Non-pigmented ciliary epithelial cell (primary cell): ENCODE results near the gene ERAL1.
"Not testable (repeated sequence)": the region's sequence is repeated elsewhere in the genome, so short reads cannot be mapped to it uniquely, and the experiment has no call there.

Experiments
- DNase-seq: peaks from one replicate; pipeline ENCODE4 v3.0.0-alpha.2; 2010; ENCODE audit warnings: low read depth

ERAL1 gene

DNA sequence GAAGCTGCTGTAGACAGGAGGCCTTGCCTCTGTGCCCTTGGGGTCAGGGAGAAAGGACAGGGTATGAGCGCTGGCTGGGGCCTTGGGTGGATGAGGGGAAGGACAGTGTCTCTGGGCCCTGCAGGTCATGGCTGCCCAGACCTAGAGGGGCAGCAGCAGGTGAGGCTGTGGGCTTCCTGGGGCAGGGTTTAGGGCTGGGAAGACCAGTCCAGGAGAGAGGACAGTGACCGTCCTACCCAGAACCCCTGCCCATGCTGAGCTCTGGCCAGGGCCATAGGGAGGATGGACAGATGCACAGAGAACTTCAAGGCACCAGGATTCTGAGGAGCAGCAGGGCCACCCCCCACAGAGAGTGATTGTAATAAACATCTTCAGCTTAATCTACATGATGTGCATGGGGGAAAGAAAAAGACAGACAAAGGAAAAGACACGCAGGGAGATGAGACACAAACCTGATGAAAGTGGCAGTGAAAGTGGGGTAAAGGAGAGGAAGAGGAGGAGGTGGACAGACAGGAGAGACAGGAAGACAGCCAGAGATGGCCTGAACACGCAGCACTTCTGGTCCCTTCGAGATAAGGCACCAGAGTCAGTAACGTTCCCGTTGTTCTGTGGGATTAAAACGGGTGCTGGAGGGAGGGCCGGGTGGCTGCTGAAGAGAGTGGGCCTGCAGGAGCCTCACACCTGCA, 25.2 kb downstream of the ERAL1 start:
- no peak for DNase-seq

DNA sequence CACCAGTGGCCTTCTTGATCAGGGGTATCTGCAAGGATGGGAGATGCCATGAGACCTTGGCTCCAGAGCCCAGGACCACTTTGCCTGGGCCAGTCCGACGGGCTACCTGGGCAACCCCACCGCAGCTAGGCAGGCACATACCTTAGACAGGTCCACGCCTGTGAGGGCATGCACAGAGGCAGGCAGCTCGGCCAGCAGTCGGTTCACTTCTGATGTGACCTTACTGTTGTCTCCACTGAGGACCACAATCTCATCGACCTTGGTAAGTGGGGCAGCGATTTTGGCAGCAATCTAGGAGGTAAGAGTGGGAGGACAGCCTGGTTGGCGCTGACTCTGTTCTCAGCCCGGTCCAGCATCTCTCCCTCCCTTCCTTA, 25.7 kb downstream of the ERAL1 start:
- DNase-seq: no peak

DNA sequence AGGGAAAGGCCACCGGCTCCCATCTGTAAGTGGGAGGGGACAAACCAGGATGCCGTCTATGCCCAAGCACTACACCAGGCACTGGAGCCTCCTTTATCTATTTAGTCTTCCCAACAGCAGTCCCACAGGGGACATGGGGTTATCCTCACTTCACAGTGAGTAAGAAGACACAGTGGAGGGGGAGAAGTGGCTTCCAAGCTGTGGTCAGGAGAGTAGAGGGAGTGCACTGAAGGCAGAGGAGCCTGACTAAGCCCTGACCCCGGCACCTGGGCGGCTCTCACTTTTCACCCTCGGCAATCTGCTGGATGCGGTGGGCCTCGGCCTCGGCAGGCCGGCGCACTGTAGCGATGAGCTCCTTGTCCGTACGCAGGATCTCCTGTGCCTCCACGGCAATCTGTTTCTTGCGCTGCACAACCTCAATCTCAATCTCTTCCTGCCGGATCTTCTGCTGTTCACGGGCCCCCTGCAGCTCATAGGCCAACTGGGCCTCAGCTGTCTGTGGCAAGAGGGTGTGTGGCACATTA, 26.8 kb downstream of the ERAL1 start:
- DNase-seq: no peak

DNA sequence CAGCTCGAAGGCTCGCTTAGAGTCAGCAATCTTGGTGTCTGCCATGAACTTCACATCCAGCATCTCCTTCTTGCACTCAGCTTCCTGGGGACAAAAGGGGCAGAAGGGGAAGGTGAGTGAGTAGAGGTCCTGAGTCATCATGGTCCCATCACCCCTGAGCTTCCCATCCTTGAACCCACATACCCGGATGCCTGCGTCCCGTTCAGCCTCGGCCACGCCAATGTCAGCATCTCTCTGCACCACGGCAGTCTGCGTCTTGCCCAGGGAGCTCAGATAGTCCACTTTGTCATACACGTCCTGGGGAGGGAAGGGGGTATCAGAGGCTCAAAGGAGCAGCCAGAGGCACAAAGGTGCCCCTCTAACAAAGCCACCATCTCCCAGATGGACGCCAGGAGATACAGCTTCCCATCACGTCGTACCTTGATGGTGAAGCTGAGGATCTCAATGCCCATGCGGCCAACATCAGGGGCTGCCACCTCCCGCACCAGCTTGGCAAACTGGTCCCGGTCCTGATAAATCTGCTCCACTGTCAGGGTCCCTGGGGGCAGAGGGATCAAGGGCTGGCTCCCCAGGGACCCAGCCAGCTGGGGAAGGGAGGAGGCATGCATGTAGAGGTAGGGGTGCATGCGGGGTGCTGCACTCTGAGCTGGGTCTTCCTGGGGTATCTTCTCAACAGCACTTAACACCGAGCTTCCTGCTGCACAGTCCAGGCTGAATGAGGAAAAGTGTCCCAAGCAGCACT, 27.5 kb downstream of the ERAL1 start:
- no peak for DNase-seq

DNA sequence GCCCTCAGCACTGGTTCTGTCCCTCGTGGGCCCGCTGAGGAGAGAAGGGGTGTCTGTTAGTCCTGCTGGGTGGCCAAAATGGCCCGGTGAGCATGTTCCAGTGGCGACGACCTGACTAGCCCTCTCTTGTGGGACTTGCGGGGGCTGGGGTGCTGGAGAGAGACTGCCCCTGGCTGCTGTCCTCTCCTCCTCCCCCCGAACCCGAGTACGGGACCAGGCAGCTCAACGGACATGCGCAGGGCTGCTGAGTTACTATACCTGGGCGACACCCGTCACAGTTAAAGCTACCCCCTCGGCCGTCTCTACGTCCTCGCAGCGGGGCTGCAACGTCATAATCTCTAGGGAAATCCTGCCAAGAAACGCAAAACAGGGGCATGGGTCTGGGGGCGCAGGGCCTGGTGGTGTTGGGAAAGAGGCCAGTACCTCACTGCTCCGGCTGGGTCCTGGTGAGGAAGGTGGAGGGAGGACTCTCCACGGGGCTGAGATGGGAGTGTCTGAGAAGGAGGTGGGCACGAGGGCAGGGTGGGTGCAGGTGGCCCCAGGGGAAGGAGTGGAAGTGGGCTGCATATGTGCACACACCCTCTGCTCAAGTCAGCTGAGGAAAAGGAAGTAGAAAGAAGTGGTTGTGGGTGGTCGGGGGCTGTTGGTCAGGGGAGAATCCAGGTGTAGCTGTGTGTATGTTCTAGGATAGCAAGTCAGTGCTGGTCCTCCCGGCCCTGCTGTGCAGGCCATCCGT, 29.3 kb downstream of the ERAL1 start:
- no peak for DNase-seq

DNA sequence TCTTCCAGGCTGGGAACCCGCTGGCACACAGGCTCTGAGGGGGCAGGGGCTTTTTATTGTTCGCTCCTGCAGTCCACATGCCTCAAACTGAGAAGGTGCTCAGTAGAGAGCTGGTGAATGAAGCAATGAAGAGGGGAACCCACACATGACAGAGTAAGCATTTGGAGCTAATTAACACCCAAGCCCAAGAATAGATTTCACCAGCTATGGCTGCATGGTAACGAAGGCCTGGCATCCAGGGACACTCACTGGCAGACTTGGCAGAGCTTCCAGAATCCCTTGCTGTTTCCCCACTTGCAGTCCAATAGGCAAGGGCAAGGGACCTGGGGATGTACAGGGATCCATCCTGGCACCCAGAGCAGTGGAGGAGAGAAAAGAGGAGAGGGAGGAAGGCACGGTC, 30.5 kb downstream of the ERAL1 start:
- no peak for DNase-seq

DNA sequence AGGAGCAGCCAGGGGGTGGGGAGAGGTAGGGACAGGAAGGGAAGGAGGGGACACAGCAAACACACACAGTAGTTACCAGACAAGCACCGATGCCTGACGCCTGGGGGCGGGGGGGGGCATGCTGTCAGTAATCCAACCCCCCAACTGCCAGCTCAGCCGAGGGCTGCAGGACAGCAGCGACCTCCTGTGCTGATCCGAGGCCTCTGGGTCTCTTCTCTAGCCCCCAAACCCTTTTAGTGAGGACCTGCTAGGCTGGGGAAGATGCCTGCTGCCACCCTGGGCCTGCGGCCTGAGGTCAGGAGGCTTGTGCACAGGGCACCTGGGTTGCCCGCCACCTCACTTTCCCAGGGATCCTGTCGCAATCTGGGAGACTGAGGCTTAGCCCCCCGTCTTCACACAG, 31.1 kb downstream of the ERAL1 start:
- DNase-seq: no peak

DNA sequence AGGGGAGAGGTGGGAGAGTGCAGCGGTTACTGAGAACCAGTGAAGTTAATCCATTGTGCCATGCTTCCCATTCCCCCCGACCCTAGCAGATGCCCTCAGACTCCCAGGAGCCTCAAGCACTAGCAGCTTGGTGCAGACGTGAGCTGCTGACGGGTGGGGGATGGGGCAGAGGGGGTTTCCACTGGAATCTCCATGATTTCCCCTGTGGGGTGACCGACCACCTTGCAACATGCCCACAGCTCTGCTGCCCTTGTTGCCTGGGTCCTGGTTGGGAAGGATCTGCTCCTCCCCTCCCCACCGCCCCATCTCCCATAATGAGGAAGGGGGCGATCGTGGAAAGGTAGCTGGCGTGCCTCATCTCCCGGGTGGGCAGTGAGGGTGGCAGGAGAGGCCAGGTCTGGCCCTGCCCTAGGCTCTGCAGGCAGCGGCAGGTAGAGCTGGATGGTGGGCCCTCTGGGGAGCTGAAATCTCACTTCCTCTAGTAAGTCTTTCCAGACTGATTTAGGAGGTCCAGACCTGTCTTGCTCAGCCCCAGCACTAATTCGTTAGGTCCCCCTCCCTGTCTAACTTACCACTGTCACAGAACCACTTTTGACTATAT, 33.2 kb downstream of the ERAL1 start:
- no peak for DNase-seq

DNA sequence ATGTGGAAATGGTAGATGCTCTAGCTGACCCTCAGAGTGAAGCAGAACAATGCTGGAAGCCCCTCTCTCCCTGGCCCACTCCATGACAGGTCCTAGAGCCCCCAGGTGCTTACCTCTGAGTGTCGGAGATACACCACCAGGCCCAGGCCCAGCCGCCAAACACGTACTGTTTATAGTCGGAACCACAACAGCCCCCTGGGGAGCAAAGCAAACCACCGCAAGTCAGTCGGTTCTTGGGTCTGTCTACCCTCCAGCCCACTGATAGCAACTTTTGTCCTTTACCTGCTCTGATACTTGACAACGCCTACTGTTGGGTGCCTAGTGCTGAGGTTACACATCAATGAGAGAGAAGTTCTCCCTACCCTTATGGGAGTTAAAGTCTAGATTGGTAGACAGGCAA, 34.0 kb downstream of the ERAL1 start:
- no peak for DNase-seq

DNA sequence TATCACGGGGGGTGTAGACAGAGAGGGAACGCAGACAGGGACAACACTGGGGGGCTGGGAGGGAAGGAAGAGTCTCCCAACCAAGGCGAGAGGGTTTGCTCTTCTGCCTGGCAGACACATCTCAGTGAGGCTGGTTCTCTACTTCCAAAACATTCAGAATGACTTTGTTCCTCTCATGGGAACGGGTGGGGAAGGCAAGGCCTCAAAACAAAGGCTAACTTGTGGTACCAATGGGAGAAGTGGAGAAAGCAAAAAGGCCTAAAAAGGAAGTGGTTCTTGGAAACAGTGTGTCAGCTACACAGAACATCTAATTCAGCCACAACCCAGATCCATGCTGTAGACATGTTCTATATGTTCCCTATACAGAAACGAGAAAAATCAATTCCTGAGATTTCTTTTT, 35.2 kb downstream of the ERAL1 start:
- no peak for DNase-seq

DNA sequence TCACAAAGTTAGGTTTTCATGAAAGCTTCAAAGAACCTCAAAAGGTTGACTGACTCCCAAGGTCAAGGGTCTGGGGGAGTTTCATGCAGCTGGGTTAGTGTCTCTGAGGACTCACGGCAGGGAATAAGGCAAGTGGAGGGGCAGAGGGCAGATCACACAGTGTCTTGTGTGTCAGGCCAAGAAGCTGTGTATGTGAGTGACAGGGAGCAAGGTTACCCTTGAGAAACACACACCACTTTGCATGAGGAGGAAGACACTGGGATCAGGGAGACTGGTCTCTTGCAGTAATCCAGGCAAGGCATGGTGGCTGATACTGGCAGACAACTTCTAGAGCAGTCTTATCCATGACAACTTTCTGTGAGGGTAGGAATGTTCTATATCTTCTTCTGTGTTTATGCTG, 36.4 kb downstream of the ERAL1 start:
- no peak for DNase-seq

DNA sequence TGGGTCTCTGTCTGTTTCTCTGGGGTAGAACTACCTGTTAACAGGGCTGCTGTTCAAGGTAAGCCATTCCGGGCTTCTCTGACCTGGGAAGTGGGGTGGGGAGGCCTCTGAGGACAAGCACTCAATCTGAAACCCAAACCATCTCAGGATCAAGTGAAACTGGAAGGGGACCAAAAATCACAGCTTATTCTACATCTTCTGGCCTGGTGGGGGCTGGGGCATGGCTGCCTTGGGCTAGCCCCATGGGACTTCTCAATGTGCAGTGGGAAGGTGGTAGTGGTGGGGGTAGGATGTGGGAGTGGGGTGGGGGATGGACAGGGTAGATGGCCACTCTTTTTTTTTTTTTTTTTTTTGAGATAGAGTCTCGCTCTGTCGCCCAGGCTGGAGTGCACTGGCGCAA, 37.2 kb downstream of the ERAL1 start:
- DNase-seq: no peak

DNA sequence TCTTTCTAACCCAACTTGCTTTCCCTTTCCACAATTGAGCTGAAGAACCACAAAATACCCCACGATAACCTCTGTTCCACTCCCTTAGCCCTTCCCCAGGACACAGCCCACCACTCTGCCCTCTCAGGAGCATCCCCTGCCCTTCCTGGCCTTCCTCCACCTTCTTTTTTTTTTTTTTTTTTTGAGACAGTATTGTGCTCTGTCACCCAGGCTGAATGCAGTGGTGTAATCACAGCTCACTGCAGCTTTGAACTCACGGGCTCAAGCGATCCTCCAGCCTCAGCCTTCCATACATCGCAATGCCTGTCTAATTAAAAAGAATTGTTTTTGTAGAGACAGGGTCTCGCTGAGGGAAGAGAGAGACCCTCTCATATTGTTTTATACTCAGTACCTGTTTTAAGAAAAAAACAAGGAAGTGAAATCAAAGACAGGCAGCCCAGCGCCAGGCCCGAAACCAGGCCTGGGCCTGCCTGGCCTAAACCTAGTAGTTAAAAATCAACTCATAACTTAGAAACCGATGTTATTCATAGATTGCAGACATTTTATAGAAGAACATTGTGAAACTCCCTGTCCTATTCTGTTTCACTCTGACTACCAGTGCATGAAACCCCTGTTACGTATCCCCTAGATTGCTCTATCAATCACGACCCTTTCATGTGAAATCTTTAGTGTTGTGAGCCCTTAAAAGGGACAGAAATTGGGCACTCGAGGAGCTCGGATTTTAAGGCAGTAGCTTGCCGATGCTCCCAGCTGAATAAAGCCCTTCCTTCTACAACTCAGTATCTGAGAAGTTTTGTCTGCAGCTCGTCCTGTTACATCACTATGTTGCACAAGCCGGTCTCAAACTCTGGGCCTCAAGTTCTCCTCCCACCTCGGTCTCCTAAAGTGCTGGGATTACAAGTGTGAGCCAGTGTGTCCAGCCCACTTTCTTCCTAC, 38.7 kb downstream of the ERAL1 start:
- DNase-seq: not testable (repeated sequence)

DNA sequence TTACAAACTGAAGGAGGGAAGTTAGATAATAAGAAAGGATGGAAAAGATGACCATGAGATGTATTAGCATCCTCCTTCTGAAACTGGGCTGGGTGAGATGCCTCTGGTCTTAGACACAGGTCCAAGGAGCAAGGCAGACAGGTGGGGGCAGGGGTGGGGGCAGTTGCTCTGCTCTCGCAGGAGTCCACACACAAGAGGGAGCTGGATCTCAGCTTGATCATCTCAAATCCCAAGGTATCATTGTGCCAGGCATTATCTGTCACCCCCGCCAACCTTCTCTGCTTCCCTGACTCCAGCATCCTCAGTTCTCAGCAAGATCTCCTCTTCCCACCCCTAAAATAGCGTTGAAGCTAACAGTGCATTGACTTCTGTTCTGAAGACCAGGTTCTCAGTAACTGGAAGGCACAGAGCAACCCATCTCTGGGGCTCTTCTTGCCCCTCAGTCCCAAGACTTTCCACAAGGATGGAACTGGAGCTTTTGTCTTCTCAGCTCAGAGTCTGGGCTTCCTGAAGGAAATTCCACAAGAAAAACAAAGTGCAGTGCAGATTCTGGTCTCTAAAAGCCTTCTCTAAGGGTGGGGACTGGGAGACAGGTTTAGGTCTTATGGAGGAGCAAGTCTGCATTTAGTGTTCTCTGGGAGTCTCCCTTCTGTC, 41.1 kb downstream of the ERAL1 start:
- no peak for DNase-seq

DNA sequence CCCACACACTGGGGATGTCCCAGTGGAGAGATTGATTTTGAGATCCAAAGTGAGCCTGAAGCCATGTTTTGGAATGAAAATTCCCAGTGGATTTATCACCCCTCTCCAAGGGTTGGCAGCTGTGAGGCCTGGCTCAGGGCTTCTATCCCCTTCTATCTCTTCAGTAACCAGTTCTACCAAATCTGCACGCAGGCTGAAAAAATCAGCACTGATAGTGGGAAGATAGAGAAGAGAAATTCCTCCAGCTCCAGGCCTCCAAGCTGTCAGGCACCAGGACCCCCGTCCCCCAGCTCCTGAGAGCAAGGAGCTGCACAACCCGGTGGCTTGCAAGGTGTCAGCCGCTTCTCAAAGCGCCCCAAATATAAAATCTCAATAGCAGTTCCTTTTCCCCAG, 41.7 kb downstream of the ERAL1 start:
- no peak for DNase-seq

DNA sequence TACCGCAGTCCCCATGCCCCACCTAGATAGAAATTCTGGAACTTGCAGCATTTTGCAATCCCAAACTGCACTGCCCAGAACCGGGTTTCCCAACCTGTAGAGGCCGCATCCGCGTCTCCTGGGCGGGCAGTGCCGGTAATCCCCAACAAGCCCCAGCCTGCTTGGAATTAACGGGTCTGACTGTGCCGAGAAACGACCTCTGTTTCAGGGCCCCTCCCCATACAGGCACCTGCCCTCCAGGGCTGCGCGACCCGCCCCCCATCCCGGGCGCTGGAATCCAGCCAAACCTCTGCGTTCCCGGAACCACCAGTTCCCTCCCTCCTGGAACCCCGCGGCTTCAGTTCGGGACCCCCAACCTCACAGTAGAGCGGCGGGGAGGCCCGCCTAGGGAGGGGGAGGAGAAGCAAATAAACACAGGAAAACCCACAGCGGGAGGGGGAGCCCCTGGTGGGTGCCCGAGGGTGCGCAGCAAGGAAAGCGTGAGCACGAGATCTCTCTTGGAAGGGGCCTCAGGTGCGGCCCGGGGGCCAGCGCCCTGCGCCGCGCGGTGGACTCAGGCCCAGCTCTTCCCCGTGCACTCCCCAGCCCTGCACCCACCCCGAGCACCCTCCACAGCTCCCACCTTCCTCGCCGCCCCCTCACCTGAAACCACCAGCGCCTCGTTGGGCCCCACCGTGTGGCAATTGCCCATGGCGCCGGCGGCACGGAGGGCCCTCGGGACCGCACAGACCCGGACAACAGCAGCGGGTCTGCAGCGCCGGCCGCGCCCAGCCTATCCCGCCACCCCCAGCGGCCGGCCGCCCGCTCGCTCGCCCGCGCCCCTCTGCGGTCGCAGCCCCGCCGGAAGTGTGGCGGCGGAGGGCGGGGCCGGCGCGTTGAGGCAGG, 42.3 kb downstream of the ERAL1 start, which contains the start of gene FLOT2:
TSS of gene FLOT2 (minus strand) at position 850 of the 885 bp plus-strand sequence. CDS start at position 691, 159 bp downstream.
- no peak for DNase-seq

DNA sequence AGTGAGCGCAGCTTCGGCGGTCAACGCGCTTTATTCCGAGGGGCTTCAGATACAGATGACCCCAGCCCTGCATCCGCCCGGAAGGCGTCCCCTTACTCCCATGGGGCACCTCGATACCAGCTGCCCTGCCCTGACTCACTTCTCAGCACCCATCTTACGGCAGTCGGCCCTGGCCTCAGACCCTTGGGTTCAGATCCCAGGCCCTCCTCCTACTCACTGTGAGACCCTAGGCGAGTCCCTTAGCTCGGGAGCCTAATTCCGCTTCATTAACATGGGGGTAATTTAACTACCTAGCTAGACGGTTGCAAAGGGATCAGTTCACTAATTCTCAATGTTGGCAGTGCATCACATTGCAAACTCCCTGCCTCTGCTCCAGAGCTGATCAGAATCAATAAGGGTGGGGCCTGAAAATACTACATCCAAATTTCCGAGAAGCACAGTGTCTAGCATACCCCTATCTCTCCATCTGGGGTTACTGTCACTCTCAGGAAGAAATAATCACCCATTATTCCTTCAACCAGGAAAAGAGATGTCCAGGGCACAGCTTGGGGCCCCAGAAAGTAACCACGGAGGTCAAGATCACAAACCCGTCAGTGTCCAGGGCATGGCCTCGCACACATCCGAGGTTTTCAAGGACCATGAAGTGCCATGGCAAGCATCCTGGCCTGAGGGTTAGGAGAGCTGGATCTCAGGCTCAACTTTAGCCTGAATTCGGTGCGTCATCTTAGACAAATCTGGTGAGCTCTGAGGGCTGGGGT, 43.1 kb downstream of the ERAL1 start:
- DNase-seq: no peak

DNA sequence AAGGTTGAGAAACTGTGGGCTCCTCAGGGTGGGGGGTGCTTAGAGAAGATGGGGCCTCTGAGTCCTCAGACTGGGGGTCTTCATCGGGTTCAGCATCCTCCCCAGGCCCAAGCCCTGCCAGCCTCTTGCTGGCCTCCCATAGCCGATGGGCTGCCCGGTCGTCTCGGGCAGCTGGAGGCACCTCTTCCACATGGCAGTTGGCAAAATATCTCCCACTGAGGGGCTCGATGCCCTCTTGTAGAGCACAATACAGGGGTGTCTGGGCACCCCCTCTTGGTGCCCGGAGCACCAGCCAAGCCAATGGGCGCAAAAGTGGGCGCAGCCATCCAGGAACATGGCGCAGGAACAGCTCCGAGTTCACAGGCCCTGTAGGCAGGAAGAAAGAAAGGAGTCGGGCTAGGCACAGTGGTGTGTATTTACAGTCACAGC, 43.7 kb downstream of the ERAL1 start:
- DNase-seq: no peak

DNA sequence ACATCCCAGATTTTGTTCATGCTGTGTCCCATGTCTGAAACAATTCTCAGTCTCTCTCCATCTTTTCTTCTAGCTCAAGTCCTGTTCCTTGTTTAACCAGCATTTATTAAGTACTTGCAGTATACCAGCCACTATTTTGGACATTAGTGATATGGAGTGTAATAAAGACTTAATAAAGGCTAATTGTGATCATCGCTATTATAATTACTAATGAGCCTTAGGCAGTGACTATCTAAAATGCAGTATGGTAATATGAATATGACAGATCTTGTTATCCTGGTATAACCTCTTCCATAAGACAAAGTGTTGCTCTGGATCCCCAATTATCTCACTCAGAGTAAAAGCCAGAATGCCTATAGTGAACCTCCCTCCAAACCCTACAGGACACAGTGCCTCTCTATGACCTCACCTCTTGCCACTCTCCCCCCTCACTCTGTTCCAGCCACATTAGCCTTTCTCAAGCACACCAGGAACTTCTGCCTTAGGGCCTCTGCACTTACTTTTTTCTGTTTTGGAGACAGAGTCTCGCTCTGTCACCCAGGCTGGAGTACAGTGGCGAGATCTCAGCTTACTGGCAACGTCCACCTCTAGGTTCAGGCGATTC, 44.5 kb downstream of the ERAL1 start:
- no peak for DNase-seq
